HG03045 (cell line): ENCODE measurements around the gene LMBR1L.
"Not testable (repeated sequence)": the region's sequence is repeated elsewhere in the genome, so short reads cannot be mapped to it uniquely, and the experiment has no call there.

ENCODE experiments used
- ATAC-seq: cut with Tn5 transposase; IDR thresholded peaks from one replicate; pipeline ENCODE4 v1.9.1; 2021; ENCODE audit warnings: mild to moderate bottlenecking, moderate library complexity; ENCODE audit not compliant: unreplicated experiment

LMBR1L gene

GRCh38 chr12:49110464-49111155 lies at the start of gene LMBR1L:
Gene LMBR1L (minus strand): TSS chr12:49110847. CDS start chr12:49110555, 292 bp downstream.
- peak; percentile 98 for ATAC-seq

GRCh38 chr12:49160399-49160798 lies 49.8 kb upstream of the LMBR1L start:
- no peak for ATAC-seq

GRCh38 chr12:49154221-49154620 lies 43.6 kb upstream of the LMBR1L start:
- no peak for ATAC-seq

GRCh38 chr12:49147384-49147783 lies 36.7 kb upstream of the LMBR1L start:
- no peak for ATAC-seq

- no peak for ATAC-seq
Measured at GRCh38 chr12:49146406-49146805, 35.8 kb upstream of the LMBR1L start.

- ATAC-seq = no peak
Measured at GRCh38 chr12:49144384-49144783, 33.7 kb upstream of the LMBR1L start.

GRCh38 chr12:49138999-49139398 lies 28.4 kb upstream of the LMBR1L start:
- no peak for ATAC-seq

GRCh38 chr12:49138587-49138986 lies 27.9 kb upstream of the LMBR1L start:
- ATAC-seq = no peak

- ATAC-seq = no peak
Measured at GRCh38 chr12:49137476-49137875, 26.8 kb upstream of the LMBR1L start.

GRCh38 chr12:49136997-49137396 lies 26.4 kb upstream of the LMBR1L start:
- not testable (repeated sequence) for ATAC-seq

- ATAC-seq = no peak
Measured at GRCh38 chr12:49133590-49133989, 22.9 kb upstream of the LMBR1L start.

GRCh38 chr12:49133014-49133413 lies 22.4 kb upstream of the LMBR1L start:
- no peak for ATAC-seq

GRCh38 chr12:49131894-49132461 lies 21.3 kb upstream of the LMBR1L start:
- ATAC-seq = no peak

GRCh38 chr12:49131051-49131893 lies 20.6 kb upstream of the LMBR1L start, which contains the start of gene TUBA1B:
Gene TUBA1B (minus strand): TSS chr12:49131395. CDS start chr12:49131300, 95 bp downstream.
- ATAC-seq = peak; percentile 66

- ATAC-seq = peak; percentile 51
Measured at GRCh38 chr12:49130151-49131050, 19.8 kb upstream of the LMBR1L start.

- no peak for ATAC-seq
Measured at GRCh38 chr12:49129332-49130150, 18.9 kb upstream of the LMBR1L start.

GRCh38 chr12:49127971-49128370 lies 17.3 kb upstream of the LMBR1L start:
- not testable (repeated sequence) for ATAC-seq

- ATAC-seq = no peak
Measured at GRCh38 chr12:49126852-49127763, 16.5 kb upstream of the LMBR1L start.
